DND-41 (cell line): ENCODE measurements around the gene RBBP7.

Experiments
- EZH2 ChIP-seq: IDR thresholded peaks from 3 replicates; pipeline ENCODE4 v1.6.1; 2012; ENCODE audit warnings: borderline replicate concordance, low read depth, mild to moderate bottlenecking, moderate library complexity, low read length, inconsistent platforms; ENCODE audit not compliant: severe bottlenecking
- TF ChIP-seq, protein P1 (sequence below): IDR thresholded peaks from 2 replicates; pipeline ENCODE4 v1.5.1; 2012; ENCODE audit warnings: borderline replicate concordance, low read length, moderate library complexity, mild to moderate bottlenecking; ENCODE audit not compliant: poor library complexity, severe bottlenecking; ENCODE audit errors: extremely low read depth

DNA sequence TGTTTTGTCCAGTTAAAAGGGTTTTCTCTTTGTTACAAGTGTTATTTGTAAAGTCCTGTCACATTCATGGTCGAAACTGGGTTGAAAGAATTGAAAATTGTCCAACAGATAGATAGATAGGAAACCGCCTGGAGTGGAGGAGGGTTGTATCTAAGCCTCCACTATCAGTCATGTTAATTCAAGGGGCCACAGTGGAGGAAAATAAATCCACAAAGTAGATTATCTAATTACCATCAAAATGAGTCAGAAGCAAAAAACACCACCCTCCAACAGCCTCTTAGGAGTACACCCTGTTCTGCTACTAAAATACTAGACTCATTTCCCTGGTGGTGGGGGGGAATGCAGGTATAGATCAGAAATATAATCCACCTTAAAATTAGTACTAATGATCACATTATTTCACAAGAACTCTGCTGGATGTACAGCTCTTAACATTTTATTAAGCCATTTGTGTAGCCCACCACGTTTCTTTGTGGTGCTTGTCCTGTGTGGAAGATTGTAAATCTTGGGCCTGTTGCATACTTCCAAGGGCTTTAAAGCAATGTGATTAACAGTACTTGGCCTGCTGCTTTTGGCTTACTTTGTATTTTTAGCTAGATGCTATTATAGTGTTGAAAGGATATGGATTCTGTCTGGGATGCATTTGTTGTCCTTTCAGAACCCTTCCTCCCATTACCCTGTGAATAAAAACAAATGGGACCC lies 26.8 kb downstream of the RBBP7 start:
- TF ChIP-seq, protein P1, sequence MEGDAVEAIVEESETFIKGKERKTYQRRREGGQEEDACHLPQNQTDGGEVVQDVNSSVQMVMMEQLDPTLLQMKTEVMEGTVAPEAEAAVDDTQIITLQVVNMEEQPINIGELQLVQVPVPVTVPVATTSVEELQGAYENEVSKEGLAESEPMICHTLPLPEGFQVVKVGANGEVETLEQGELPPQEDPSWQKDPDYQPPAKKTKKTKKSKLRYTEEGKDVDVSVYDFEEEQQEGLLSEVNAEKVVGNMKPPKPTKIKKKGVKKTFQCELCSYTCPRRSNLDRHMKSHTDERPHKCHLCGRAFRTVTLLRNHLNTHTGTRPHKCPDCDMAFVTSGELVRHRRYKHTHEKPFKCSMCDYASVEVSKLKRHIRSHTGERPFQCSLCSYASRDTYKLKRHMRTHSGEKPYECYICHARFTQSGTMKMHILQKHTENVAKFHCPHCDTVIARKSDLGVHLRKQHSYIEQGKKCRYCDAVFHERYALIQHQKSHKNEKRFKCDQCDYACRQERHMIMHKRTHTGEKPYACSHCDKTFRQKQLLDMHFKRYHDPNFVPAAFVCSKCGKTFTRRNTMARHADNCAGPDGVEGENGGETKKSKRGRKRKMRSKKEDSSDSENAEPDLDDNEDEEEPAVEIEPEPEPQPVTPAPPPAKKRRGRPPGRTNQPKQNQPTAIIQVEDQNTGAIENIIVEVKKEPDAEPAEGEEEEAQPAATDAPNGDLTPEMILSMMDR = no peak
- no peak for TF ChIP-seq EZH2
